H9 (cell line): Measurements from ENCODE around the gene ZFYVE28. TPM values are rescaled to one million over a fixed set of nuclear protein-coding genes. Genes with fewer than 3 reads are reported as not detected.

Experiments used
- DNase-seq: peaks from one replicate; pipeline ENCODE4 v3.0.0-alpha.2; 2017
- H2AFZ ChIP-seq: one replicate; pipeline ENCODE4 v1.6.1; 2013; ENCODE audit warnings: mild to moderate bottlenecking, low read length, control low read depth, moderate library complexity
- H2AK5ac ChIP-seq: 2 replicates; pipeline ENCODE4 v1.6.1; 2013; ENCODE audit warnings: low read length, control low read depth, mixed read lengths; ENCODE audit not compliant: insufficient read length
- H2BK120ac ChIP-seq: one replicate; pipeline ENCODE4 v1.6.1; 2013; ENCODE audit warnings: low read depth, mild to moderate bottlenecking, low read length, control low read depth, inconsistent platforms; ENCODE audit not compliant: poor library complexity, severe bottlenecking
- H2BK12ac ChIP-seq: 2 replicates; pipeline ENCODE4 v1.6.1; 2013; ENCODE audit warnings: low read length, control low read depth, mixed read lengths, low read depth; ENCODE audit not compliant: insufficient read length
- H2BK15ac ChIP-seq: 2 replicates; pipeline ENCODE4 v1.6.1; 2013; ENCODE audit warnings: low read depth, low read length, control low read depth
- H2BK20ac ChIP-seq: one replicate; pipeline ENCODE4 v1.6.1; 2013; ENCODE audit warnings: low read depth, mild to moderate bottlenecking, low read length, control low read depth, inconsistent platforms; ENCODE audit not compliant: poor library complexity, severe bottlenecking
- H2BK5ac ChIP-seq: 2 replicates; pipeline ENCODE4 v1.6.1; 2013; ENCODE audit warnings: low read length, control low read depth, mixed read lengths; ENCODE audit not compliant: insufficient read length
- H3K14ac ChIP-seq: 2 replicates; pipeline ENCODE4 v1.6.1; 2013; ENCODE audit warnings: low read length, control low read depth; ENCODE audit not compliant: insufficient read depth
- H3K18ac ChIP-seq: 2 replicates; pipeline ENCODE4 v1.6.1; 2013; ENCODE audit warnings: low read depth, mild to moderate bottlenecking, mixed read lengths, low read length, control low read depth; ENCODE audit not compliant: insufficient read length
- H3K23ac ChIP-seq: 2 replicates; pipeline ENCODE4 v1.6.1; 2013; ENCODE audit warnings: low read length, control low read depth, mixed read lengths, low read depth; ENCODE audit not compliant: insufficient read length
- H3K23me2 ChIP-seq: 2 replicates; pipeline ENCODE4 v1.6.1; 2013; ENCODE audit warnings: low read depth, mild to moderate bottlenecking, mixed read lengths, low read length, control low read depth; ENCODE audit not compliant: insufficient read length, poor library complexity, severe bottlenecking
- H3K27ac ChIP-seq: 2 replicates; pipeline ENCODE4 v1.5.1; 2013; ENCODE audit warnings: low read length, control low read depth, mixed read lengths, low read depth; ENCODE audit not compliant: insufficient read length
- H3K27me3 ChIP-seq: 2 replicates; pipeline ENCODE4 v1.6.1; 2013; ENCODE audit warnings: low read length, control low read depth, inconsistent platforms; ENCODE audit not compliant: insufficient read depth
- H3K4ac ChIP-seq: 2 replicates; pipeline ENCODE4 v1.6.1; 2013; ENCODE audit warnings: low read depth, mild to moderate bottlenecking, control low read depth, inconsistent platforms, low read length, moderate library complexity
- H3K4me1 ChIP-seq: 2 replicates; pipeline ENCODE4 v1.6.1; 2013; ENCODE audit warnings: low read length, control low read depth, inconsistent platforms; ENCODE audit not compliant: insufficient read depth
- H3K4me2 ChIP-seq: 2 replicates; pipeline ENCODE4 v1.6.1; 2013; ENCODE audit warnings: low read length, control low read depth, mixed read lengths; ENCODE audit not compliant: insufficient read length, insufficient read depth
- H3K56ac ChIP-seq: 2 replicates; pipeline ENCODE4 v1.6.1; 2013; ENCODE audit warnings: low read depth, mild to moderate bottlenecking, mixed read lengths, low read length, control low read depth; ENCODE audit not compliant: insufficient read length
- H3K79me1 ChIP-seq: 2 replicates; pipeline ENCODE4 v1.6.1; 2013; ENCODE audit warnings: low read depth, mild to moderate bottlenecking, moderate library complexity, low read length, control low read depth, inconsistent platforms; ENCODE audit not compliant: insufficient read depth, poor library complexity, severe bottlenecking
- H3K79me2 ChIP-seq: 2 replicates; pipeline ENCODE4 v1.6.1; 2013; ENCODE audit warnings: low read length, control low read depth, inconsistent platforms; ENCODE audit not compliant: insufficient read depth
- H3K9ac ChIP-seq: 2 replicates; pipeline ENCODE4 v1.6.1; 2013; ENCODE audit warnings: low read length, control low read depth, mixed read lengths; ENCODE audit not compliant: insufficient read length; ENCODE audit errors: extremely low read depth
- H3K9me3 ChIP-seq: one replicate; pipeline ENCODE4 v1.6.1; 2013; ENCODE audit warnings: low read depth, low read length, inconsistent platforms; ENCODE audit not compliant: control insufficient read depth
- H3T11ph ChIP-seq: one replicate; pipeline ENCODE4 v1.6.1; 2013; ENCODE audit warnings: mild to moderate bottlenecking, low read length, control low read depth, inconsistent platforms
- H4K20me1 ChIP-seq: one replicate; pipeline ENCODE4 v1.6.1; 2013; ENCODE audit not compliant: control insufficient read depth, insufficient read length, insufficient read depth
- H4K5ac ChIP-seq: 2 replicates; pipeline ENCODE4 v1.6.1; 2013; ENCODE audit warnings: low read depth, mild to moderate bottlenecking, mixed read lengths, low read length, control low read depth; ENCODE audit not compliant: insufficient read length
- H4K8ac ChIP-seq: replicated peaks from 2 replicates; pipeline ENCODE4 v1.6.1; 2013; ENCODE audit warnings: low read length, control low read depth, mixed read lengths, low read depth; ENCODE audit not compliant: insufficient read length
- H4K91ac ChIP-seq: 2 replicates; pipeline ENCODE4 v1.6.1; 2013; ENCODE audit warnings: low read depth, mild to moderate bottlenecking, moderate library complexity, mixed read lengths, low read length, control low read depth; ENCODE audit not compliant: insufficient read length
- H3K27ac Mint-ChIP-seq, 3 experiments: 2 replicates in 2 of 3; 3 replicates in 1 of 3; pipeline ENCODE4 v1.8.0; 2020 to 2021; ENCODE audit warnings: mixed read lengths in 3 of 3, mild to moderate bottlenecking in 1 of 3, moderate library complexity in 1 of 3
- H3K27me3 Mint-ChIP-seq: 2 replicates; pipeline ENCODE4 v1.8.0; 2021; ENCODE audit warnings: low read depth, mild to moderate bottlenecking, moderate library complexity, mixed read lengths
- H3K36me3 Mint-ChIP-seq, 3 experiments: 2 replicates in 2 of 3; 3 replicates in 1 of 3; pipeline ENCODE4 v1.8.0; 2020 to 2021; ENCODE audit warnings: low read depth in 3 of 3, mixed read lengths in 3 of 3; ENCODE audit not compliant: insufficient read depth in 1 of 3
- H3K4me1 Mint-ChIP-seq, 2 experiments: 2 replicates each; pipeline ENCODE4 v1.8.0; 2020; ENCODE audit warnings: mixed read lengths in 2 of 2
- H3K4me3 Mint-ChIP-seq, 2 experiments: 2 replicates in 1 of 2; 3 replicates in 1 of 2; pipeline ENCODE4 v1.8.0; 2020 to 2021; ENCODE audit warnings: mild to moderate bottlenecking in 2 of 2, mixed read lengths in 2 of 2, moderate library complexity in 1 of 2
- H3K9me3 Mint-ChIP-seq, 2 experiments: 2 replicates in 1 of 2; 3 replicates in 1 of 2; pipeline ENCODE4 v1.8.0; 2020; ENCODE audit warnings: mild to moderate bottlenecking in 2 of 2, mixed read lengths in 2 of 2, moderate library complexity in 1 of 2
- WGBS: extraction: QIAGEN DNeasy Blood & Tissue Kit; methylation state at CpG from one replicate; pipeline ENCODE4 v1.1.7; 2013; ENCODE audit warnings: missing lambda C conversion rate, low lambda C conversion rate, mixed read lengths; ENCODE audit not compliant: insufficient read length; ENCODE audit errors: extremely low coverage; 5-methylcytosine and 5-hydroxymethylcytosine counted together
- total RNA-seq: library from RNA; stranded (reverse); gene quantifications from 2 replicates; pipeline ENCODE4 v1.2.1, GENCODE V29; 2021
- TF ChIP-seq, protein P1 (sequence below): fragments of 200-600 bp; sonication (generic); conservative IDR thresholded peaks from 3 replicates; pipeline ENCODE4 v1.8.0; 2021; ENCODE audit warnings: antibody characterized with exemption, mild to moderate bottlenecking

ZFYVE28 gene
- total RNA-seq, 1 experiment from 2014 or later = 0.98 TPM

DNA sequence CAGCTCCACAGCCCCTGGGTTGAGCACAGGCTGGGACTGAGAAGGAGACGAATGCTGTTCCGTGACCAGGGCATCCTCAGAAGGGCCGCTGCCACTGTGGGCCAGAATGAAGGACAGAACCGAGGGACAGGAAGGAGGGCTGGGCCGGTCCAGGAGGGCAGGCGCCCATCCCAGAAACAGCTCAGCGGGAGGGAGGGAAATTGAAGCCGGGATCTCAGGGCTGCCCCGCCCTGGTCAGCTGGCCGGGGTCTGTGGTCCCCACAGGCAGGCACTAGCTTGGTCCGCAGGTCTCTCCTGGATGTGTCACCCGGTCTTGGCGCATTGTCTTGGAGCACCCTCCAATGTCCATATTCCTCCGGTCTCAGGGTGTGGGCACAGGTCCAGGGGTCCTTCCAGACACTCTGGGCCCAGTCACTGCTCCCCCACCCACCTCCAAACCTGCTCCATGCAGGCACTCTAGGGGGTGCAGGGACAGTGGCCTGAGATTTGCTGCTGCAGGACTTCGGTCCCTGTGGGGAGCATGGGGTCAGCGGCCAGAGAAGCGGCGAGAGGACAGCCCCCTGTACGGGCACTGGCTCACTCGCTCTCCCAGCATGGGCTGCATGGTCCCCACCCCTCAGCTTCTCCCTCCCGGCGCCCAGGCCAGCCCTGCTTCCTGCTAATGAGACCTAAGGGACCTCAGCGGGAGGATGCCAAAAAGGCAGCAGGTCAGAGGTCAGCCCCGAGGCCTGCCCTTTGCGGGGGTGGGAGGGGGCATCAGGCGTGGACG, 132.6 kb downstream of the ZFYVE28 start:
- Mint-ChIP-seq H3K27ac (peak overlapping the region in 1 of 3 experiments; percentile 74; a peak in 1 of 7 replicates), H3K4me1 (peaks cover 4 to 15% of the 10 kb centered on the region in 2 experiments; a peak in 3 of 4 replicates), H3K36me3 (no peaks in the 10 kb centered on the region), H3K27me3 (peaks cover 3% of the 10 kb centered on the region), H3K9me3 (no peaks in the 10 kb centered on the region), H3K4me3 (no peak overlapping the region)
- Histone ChIP-seq H3K4me1 (no peaks in the 10 kb centered on the region; the same call in 1 of the 2 replicates), H3K4me2 (no peak overlapping the region), H2AFZ (no peak overlapping the region), H2BK15ac (no peak overlapping the region), H3T11ph (no peak overlapping the region), H4K8ac (no peak overlapping the region), H3K23ac (no peak overlapping the region), H4K5ac (no peak overlapping the region), H3K56ac (no peak overlapping the region), H3K14ac (no peak overlapping the region), H3K27ac (no peak overlapping the region), H2BK12ac (no peak overlapping the region), H3K4ac (no peak overlapping the region), H4K91ac (no peak overlapping the region), H2BK5ac (no peak overlapping the region), H3K18ac (no peak overlapping the region), H2BK120ac (no peak overlapping the region), H4K20me1 (no peaks in the 10 kb centered on the region), H3K79me1 (no peaks in the 10 kb centered on the region), H3K9ac (no peak overlapping the region), H3K23me2 (no peaks in the 10 kb centered on the region), H3K9me3 (no peaks in the 10 kb centered on the region), H2BK20ac (no peak overlapping the region), H2AK5ac (no peak overlapping the region), H3K79me2 (no peaks in the 10 kb centered on the region), H3K27me3 (no peaks in the 10 kb centered on the region)
- TF ChIP-seq, protein P1, sequence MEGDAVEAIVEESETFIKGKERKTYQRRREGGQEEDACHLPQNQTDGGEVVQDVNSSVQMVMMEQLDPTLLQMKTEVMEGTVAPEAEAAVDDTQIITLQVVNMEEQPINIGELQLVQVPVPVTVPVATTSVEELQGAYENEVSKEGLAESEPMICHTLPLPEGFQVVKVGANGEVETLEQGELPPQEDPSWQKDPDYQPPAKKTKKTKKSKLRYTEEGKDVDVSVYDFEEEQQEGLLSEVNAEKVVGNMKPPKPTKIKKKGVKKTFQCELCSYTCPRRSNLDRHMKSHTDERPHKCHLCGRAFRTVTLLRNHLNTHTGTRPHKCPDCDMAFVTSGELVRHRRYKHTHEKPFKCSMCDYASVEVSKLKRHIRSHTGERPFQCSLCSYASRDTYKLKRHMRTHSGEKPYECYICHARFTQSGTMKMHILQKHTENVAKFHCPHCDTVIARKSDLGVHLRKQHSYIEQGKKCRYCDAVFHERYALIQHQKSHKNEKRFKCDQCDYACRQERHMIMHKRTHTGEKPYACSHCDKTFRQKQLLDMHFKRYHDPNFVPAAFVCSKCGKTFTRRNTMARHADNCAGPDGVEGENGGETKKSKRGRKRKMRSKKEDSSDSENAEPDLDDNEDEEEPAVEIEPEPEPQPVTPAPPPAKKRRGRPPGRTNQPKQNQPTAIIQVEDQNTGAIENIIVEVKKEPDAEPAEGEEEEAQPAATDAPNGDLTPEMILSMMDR = no peak
- no CpG with 5 or more reads among the region's 27 CpGs for WGBS
- DNase-seq = no peak
